T-helper 1 cell treated with Interleukin-12 subunit alpha and Interleukin-12 subunit beta and Interleukin-4 antibody, amounts not matched to agents 30 μg/mL and 1 μg/mL, for 36 hours (primary cell): ENCODE data around the gene POLD2.

Experiments used
- H3K27ac Mint-ChIP-seq: one replicate; pipeline ENCODE4 v1.8.0; 2021; ENCODE audit warnings: mild to moderate bottlenecking, mixed read lengths
- H3K27me3 Mint-ChIP-seq: one replicate; pipeline ENCODE4 v1.8.0; 2021; ENCODE audit warnings: low read depth, mixed read lengths
- H3K36me3 Mint-ChIP-seq: one replicate; pipeline ENCODE4 v1.8.0; 2021; ENCODE audit warnings: low read depth, mixed read lengths
- H3K4me1 Mint-ChIP-seq: one replicate; pipeline ENCODE4 v1.8.0; 2021; ENCODE audit warnings: low read depth, mixed read lengths
- H3K4me3 Mint-ChIP-seq: one replicate; pipeline ENCODE4 v1.8.0; 2021; ENCODE audit warnings: mild to moderate bottlenecking, moderate library complexity, mixed read lengths
- H3K9me3 Mint-ChIP-seq: one replicate; pipeline ENCODE4 v1.8.0; 2021; ENCODE audit warnings: mixed read lengths

The POLD2 gene

DNA sequence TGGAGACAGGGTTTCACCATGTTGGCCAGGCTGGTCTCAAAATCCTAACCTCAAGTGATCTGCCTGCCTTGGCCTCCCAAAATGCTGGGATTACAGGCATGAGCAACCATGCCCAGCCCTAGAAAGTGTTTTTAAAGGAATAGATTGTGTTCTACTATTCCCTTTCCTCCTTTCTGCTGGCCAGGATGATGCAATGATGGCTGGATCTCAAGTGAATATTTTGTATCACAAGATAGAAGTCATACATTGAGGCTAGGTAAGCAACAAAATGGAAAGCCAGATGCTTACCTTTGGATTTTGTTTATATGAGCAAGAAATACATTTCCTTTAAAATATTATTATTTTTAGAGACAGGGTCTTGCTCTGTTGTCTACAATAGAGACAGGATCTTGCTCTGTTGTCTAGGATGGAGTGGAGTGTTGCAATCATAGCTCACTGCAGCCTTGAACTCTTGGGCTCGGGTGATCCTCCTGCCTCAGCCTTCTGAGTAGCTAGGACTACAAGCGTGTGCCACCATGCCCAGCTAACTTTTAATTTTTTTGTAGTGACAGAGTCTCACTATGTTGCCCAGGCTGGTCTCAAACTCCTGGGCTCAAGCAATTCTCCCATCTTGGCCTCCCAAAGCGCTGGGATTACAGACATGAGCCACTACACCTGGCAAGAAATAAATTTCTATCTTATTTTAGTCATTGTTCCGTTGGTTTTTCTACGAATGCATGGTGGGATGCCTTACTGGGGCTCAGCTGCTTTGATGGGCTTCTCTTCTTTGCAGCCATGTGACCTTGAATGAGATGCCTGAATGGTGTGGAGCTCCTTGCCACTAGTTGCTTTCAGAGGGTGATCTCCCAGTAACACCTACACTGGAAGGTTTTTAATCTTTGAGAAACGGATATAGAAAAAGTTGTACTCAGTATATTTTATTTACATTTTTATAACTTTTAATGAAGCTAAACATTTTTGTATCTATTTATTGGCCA, 25.0 kb downstream of the POLD2 start:
- Mint-ChIP-seq H3K9me3 (no peaks in the 10 kb centered on the region), H3K27me3 (peaks cover 5% of the 10 kb centered on the region), H3K4me3 (no peak overlapping the region), H3K36me3 (no peaks in the 10 kb centered on the region), H3K27ac (no peak overlapping the region), H3K4me1 (peaks cover 17% of the 10 kb centered on the region)

DNA sequence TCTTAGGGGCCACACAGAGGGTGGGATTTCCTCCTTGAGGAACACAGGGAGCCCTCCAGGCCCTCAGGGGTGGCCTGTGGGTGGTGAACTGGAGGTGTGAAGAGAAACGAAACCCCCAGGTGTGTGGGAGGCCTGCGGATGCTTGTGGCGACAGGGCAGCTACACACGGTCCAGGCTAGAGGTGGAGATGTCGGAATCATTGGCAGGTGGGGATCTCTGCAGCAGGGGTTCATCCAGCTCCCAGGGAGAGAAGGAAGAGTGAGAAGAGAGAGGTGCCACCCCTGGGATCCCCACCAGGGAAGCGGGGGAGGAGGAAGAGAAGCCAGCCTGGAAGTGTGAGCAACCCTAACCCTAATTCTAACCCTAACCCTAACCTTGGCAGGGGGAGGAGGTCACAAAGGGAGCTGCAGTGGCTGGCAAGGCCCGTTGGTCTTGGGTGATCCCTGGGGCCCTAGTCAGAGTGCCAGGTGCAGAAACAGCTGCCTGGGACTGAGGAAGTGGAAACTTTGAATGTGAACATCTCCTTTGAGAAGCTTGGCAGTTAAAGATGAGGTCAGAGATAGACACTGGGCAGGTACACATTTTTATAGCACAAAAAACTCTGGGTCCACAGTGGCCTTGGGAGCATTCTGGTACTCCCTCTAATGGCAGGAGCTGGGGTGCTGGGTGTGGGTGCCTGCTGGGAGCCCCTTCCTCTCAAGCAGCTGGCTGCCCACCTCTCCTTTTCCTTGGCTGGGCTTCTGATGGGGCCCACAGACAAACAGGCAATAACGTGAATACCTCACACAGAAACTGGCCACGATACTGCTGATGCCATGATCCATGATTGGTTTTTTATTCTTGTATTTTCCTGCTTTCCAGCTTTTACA, 26.1 kb downstream of the POLD2 start:
- H3K4me3 Mint-ChIP-seq: no peak overlapping the region
- no peaks in the 10 kb centered on the region for H3K27me3 Mint-ChIP-seq
- peak overlapping the region; percentile 53 for H3K27ac Mint-ChIP-seq
- H3K9me3 Mint-ChIP-seq: no peaks in the 10 kb centered on the region
- H3K4me1 Mint-ChIP-seq: peaks cover 17% of the 10 kb centered on the region
- H3K36me3 Mint-ChIP-seq: no peaks in the 10 kb centered on the region

DNA sequence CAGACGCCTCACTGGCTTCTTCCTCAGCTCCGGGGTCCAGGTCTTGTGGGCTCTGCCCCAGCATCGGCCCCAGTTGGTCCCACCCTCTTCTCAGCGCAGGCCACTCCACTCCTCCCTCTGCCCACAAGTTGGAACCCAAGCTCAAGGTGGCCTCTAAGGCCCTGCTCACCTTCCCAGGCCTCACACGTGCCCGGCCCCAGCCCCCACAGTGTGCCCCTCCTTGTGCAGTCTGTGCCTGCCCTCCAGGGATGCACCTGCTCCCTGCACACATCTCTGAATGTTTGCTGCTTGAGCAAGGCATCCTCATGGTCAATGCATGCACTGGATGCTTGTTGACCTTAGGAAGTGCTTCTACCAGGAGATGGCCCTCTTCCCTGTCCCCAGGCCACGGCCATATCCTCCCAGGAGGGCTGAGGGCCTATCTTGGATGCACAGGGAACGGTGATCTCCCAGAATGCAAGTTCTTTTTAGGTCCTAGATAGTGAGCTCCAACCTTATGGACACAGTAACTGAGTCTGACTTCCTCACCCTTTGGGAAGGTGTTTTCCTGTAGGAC, 26.9 kb downstream of the POLD2 start:
- Mint-ChIP-seq H3K9me3 (no peaks in the 10 kb centered on the region), H3K4me1 (peaks cover 17% of the 10 kb centered on the region), H3K27me3 (no peaks in the 10 kb centered on the region), H3K27ac (peak overlapping the region; percentile 16), H3K36me3 (no peaks in the 10 kb centered on the region), H3K4me3 (no peak overlapping the region)

DNA sequence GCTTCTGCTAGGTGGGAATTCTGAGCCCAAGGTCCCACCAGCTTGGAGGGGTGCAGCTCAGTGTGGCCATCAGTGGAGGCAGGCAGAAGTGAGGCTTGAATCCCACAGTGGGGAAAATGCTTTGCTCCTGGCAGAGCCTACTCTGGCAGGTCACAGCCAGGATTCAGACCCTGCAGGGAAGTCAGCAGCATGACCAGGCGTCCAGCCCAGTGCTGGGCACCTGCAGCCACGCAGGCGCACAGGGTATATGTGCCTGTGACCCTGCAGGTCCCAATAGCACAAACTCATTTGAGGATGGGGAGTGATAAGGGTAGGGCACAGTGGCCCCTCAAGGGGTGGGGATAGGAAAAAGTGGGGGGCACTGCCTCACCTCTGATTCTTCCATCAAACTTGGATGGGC, 27.6 kb downstream of the POLD2 start:
- peaks cover 17% of the 10 kb centered on the region for H3K4me1 Mint-ChIP-seq
- no peaks in the 10 kb centered on the region for H3K27me3 Mint-ChIP-seq
- H3K9me3 Mint-ChIP-seq: no peaks in the 10 kb centered on the region
- H3K27ac Mint-ChIP-seq: no peak overlapping the region
- H3K4me3 Mint-ChIP-seq: no peak overlapping the region
- no peaks in the 10 kb centered on the region for H3K36me3 Mint-ChIP-seq

DNA sequence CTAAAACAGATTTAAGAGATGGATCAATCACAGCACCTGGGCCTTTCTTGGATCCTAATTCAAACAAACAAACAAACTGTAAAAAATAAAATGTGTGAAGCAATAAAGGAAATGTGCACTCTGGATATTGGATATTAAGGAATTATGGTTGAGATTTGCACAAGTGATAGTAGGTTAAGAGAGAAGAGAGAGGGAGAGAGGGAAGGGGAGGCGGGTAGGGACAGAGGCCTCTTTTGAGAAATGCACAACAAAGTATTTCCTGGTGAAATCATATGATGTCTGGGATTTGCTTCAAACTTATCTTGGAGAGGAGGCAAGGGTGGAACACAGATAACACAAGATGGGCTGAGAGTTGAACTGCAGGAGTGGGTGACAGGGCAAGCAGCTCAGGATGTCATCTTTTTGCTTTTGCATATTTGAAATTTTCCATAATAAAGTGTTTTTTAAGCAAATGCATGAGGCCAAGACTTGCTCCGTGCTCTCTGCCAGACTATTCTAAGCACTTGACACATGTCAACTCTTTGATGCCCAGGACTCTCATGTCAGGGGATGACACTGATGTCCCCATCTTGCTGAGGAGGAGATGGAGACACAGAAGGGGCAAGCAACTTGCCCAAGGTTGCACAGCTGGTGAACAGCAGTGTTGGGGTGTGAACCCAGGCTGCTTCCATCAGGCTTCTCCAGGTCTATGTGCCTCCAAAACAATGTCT, 28.3 kb downstream of the POLD2 start:
- H3K36me3 Mint-ChIP-seq: no peaks in the 10 kb centered on the region
- no peak overlapping the region for H3K27ac Mint-ChIP-seq
- no peaks in the 10 kb centered on the region for H3K9me3 Mint-ChIP-seq
- no peaks in the 10 kb centered on the region for H3K27me3 Mint-ChIP-seq
- H3K4me3 Mint-ChIP-seq: no peak overlapping the region
- peaks cover 17% of the 10 kb centered on the region for H3K4me1 Mint-ChIP-seq

DNA sequence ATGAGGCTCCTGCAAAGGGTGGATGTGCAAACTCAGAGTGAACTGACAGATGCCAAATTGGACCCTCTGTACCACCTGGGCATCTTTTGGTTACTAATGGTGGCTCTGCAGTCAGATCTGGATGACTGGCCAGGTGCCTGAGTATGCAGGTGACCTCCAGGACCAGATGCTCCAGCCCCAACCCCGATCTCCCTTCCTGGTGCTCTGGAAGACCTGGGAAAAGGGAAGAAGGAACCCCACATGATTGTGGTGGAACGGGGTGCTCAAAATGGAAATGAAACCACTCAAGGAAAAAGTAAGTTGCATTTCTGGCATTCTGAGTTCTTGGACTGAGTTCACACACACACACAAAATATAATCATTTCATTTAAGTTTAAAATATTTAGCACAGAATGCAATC, 29.0 kb downstream of the POLD2 start:
- H3K4me3 Mint-ChIP-seq: no peak overlapping the region
- no peaks in the 10 kb centered on the region for H3K36me3 Mint-ChIP-seq
- H3K27ac Mint-ChIP-seq: no peak overlapping the region
- H3K27me3 Mint-ChIP-seq: no peaks in the 10 kb centered on the region
- H3K9me3 Mint-ChIP-seq: no peaks in the 10 kb centered on the region
- peaks cover 17% of the 10 kb centered on the region for H3K4me1 Mint-ChIP-seq

DNA sequence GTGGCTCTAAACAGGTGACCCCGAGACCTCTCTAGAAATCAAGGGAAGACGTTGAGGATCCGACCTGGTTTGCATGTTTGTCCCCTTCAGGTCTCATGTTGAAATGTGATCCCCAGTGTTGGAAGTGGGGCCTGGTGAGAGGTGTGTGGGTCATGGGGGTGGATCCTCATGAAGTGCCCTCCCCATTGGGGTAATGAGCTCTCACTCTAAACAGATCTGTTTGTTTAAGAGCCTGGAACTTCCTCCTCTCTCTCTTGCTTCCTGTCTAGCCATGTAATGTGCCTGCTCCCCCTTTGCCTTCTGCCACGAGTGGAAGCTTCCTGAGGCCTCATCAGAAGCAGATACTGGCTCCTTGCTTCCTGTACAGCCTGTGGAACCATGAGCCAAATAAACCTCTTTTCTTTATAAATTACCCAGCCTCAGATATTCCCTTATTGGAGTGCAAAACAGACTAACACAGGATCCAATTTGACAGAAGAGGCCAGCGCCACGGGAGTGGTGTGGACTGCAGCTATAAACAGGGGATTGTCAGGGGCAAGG, 30.2 kb downstream of the POLD2 start:
- H3K27me3 Mint-ChIP-seq: no peaks in the 10 kb centered on the region
- H3K9me3 Mint-ChIP-seq: no peaks in the 10 kb centered on the region
- H3K4me3 Mint-ChIP-seq: no peak overlapping the region
- H3K27ac Mint-ChIP-seq: no peak overlapping the region
- no peaks in the 10 kb centered on the region for H3K36me3 Mint-ChIP-seq
- H3K4me1 Mint-ChIP-seq: peaks cover 14% of the 10 kb centered on the region

DNA sequence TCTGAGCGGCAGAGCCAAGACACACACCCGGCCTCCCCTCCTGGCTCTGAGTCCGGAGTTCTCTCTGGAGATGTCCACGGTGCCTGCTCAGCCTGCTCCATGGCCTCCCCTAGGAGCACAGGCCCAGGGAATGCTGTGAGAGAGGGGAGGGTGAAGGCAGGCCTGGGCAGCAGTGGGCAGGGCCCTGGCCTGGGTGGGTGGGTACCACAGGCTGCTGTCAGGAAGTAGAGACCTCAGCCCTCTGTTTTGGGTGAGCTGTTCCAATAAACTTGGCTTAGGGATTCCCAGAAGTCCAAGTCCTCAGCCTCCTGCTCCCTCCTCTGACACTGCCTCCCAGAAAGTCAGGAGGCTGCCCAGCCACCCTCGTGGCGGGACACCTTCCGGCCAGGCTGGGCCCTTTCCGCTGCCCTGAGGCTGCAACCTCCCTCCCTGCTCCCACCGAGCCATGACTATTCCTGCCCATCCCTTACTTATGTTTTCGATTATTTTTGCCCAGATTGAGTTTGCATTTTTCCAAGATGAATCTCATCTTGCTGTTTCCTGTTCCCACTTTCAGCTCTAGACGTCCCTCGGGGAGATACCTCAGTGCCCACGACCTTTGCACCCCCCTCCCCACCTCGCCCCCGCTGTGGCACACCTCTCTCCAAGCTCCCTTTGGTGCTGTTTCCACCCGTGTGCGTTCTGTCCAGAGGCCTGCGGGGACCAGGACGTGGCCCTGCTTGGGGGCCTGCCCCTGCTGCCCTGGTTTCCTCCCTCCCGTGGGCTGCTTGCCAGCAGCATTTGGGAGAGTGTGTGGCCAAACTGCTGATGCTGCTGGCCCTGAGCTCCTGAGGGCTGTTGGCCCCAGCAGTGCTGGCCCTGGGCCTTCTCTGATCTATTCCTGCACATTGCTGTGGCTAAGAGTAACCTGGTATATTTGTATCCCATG, 35.2 kb downstream of the POLD2 start:
- Mint-ChIP-seq H3K4me3 (no peak overlapping the region), H3K9me3 (no peaks in the 10 kb centered on the region), H3K4me1 (peaks cover 2% of the 10 kb centered on the region), H3K36me3 (no peaks in the 10 kb centered on the region), H3K27ac (no peak overlapping the region), H3K27me3 (no peaks in the 10 kb centered on the region)

DNA sequence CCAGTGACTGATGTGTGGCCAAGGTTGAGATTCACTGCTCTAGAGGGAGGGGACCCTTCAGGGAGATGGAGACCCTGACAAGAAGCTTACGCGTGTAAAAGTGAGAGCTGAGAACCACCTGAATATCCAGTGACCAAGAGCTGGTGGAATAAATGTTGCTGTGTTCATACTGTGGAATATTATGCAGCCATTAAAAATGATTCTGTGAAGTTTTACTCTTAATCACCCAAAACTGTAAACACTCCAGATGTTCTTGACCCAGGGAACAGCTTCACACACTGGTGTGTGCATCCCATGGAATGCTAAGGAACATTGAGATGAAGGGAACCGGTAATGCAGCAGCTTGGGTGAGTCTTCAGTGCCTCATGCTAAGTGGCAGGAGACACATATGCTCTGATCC, 36.7 kb downstream of the POLD2 start:
- H3K27ac Mint-ChIP-seq: no peak overlapping the region
- no peak overlapping the region for H3K4me3 Mint-ChIP-seq
- H3K36me3 Mint-ChIP-seq: no peaks in the 10 kb centered on the region
- no peaks in the 10 kb centered on the region for H3K27me3 Mint-ChIP-seq
- H3K4me1 Mint-ChIP-seq: peaks cover 6% of the 10 kb centered on the region
- H3K9me3 Mint-ChIP-seq: no peaks in the 10 kb centered on the region

DNA sequence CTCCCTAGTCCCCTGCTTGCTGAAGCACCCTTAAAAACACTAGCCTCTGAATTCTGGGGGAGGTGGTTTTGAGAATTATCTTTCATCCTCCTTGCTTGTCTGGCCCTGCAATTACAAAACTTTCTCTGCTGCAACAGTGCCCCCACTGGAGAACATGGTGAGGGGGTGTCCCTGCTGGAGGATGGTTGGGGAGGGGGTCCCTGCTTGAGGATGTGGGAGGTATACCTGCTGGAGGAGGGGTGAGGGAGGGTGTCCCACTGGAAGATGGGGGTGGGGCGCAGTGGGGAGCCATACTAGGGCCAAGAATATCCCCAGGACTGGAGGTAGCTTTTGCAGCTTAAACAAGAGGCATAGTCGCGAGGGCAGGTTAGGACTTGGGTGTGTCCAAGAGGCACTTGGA, 37.8 kb downstream of the POLD2 start:
- no peaks in the 10 kb centered on the region for H3K27me3 Mint-ChIP-seq
- H3K4me1 Mint-ChIP-seq: peaks cover 14% of the 10 kb centered on the region
- no peak overlapping the region for H3K4me3 Mint-ChIP-seq
- H3K27ac Mint-ChIP-seq: no peak overlapping the region
- H3K36me3 Mint-ChIP-seq: peaks cover 5% of the 10 kb centered on the region
- no peaks in the 10 kb centered on the region for H3K9me3 Mint-ChIP-seq

DNA sequence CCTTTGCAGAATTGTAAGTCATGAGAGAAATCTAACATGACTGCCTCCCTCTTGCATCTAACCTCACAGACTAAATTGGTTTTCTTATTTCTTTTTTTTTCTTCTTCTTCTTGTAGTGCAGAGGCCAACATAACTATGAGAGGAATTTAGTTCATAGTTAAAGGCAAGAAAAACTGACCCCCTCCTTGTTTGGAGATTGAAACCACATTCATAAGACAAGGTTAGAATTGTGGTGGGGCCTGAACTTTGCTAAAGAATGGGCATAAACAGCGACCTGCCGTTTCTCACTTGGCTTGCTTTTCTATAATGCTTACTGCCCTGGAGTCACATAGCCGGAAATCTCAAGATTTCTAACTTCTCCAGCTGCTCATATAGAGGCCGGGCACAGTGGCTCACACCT, 38.6 kb downstream of the POLD2 start:
- H3K9me3 Mint-ChIP-seq: no peaks in the 10 kb centered on the region
- H3K36me3 Mint-ChIP-seq: peaks cover 5% of the 10 kb centered on the region
- H3K27ac Mint-ChIP-seq: no peak overlapping the region
- peaks cover 14% of the 10 kb centered on the region for H3K4me1 Mint-ChIP-seq
- no peak overlapping the region for H3K4me3 Mint-ChIP-seq
- H3K27me3 Mint-ChIP-seq: no peaks in the 10 kb centered on the region

DNA sequence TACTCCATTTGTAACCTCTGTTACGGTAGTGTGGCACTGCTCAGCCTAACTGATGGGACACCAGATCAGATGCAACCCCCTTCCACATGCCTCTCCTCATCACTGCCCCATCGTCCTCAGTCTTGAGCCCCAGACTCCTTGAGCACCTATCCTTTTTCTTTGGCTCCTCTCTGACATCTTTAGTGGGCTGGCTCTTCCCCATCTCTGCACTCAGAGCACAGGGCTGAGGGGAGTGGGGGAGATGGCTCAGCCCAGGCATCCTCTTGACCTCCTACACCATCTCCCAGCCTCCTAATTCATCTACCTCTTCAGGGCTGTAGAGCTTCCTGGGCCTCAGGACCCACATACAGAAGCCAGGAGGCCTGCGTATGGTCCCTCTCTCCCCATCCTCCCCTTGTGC, 39.6 kb downstream of the POLD2 start:
- H3K36me3 Mint-ChIP-seq: peaks cover 5% of the 10 kb centered on the region
- H3K4me3 Mint-ChIP-seq: peak overlapping the region; percentile 43
- no peaks in the 10 kb centered on the region for H3K27me3 Mint-ChIP-seq
- H3K27ac Mint-ChIP-seq: peak overlapping the region; percentile 16
- H3K9me3 Mint-ChIP-seq: no peaks in the 10 kb centered on the region
- peaks cover 14% of the 10 kb centered on the region for H3K4me1 Mint-ChIP-seq

DNA sequence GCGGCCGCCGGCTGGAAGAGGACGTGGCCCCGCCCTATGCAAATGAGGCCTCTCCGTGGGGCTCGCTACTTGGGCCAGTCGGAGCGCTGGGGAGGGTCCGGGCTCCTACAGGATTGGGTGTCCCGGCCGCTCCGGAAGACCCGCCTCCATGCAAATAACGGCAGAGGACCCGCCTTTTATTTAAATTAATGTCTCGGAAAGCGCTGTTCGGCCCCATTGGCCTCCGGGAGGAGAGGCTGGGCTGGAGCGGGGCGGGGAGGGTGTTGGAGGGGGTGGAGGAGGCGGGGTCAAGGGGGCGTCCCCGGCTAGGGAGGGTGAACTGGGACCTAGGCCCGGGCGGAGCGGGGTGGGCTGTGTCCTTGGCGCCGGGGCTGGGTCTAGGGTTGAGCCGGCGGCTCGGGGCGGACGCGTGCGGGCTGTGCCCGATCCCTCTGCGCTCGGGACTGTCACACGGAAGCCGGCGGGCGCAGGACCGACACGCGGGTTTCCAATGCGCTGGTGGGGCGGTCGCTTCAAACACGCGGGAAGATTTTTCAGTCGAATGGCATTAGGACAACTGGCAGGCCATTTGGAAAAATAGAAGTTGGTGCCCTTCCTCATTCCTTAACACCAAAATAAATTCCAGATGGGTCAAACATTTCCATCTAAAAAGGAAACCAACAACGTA, 40.7 kb downstream of the POLD2 start:
- peaks cover 13% of the 10 kb centered on the region for H3K36me3 Mint-ChIP-seq
- H3K9me3 Mint-ChIP-seq: no peaks in the 10 kb centered on the region
- H3K4me3 Mint-ChIP-seq: peak overlapping the region; percentile 88
- H3K27me3 Mint-ChIP-seq: no peaks in the 10 kb centered on the region
- H3K27ac Mint-ChIP-seq: peak overlapping the region; percentile 71
- H3K4me1 Mint-ChIP-seq: peaks cover 18% of the 10 kb centered on the region
